NOMO-1 treated with DMSO at 0.1 percent for 48 hours (cell line): ENCODE results near the gene LUZP2.

Source experiments
- DNase-seq: peaks from one replicate; lab custom pipeline; 2025; ENCODE audit not compliant: unreplicated experiment; lab: John Stamatoyannopoulos, UW

Gene LUZP2

GRCh38 chr11:25065746-25066145, 568.9 kb downstream of the LUZP2 start:
- DNase-seq, result no peak

- no peak for DNase-seq
These were observed 569.9 kb downstream of the LUZP2 start for GRCh38 chr11:25066706-25067105.

- no peak for DNase-seq
These were observed 571.6 kb downstream of the LUZP2 start for GRCh38 chr11:25068451-25068850.

GRCh38 chr11:25094085-25094802, 597.4 kb downstream of the LUZP2 start:
- no peak for DNase-seq

DNA sequence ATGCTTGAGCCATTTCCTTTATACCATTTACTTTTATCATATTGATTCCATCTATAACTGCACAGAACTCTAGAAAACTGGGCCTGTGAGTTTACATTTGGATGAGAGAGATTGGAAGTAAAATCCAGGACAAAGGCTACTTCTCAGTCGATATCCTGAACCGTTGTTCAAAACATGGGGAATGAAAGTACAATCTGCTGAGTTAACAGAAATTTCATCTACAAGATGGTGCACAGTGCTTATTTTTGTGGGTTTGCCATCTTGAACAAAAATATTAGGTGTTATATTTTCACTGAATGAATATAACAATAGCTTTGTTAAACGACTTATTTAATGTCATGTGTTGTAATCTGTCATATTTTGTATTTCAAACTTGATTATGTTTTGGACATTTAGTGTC, 622.6 kb downstream of the LUZP2 start:
- DNase-seq, result no peak
